ENCODE results near the gene ADGRL3.
A peak's percentile ranks its signal among the peaks of the same experiment; 100 is the strongest.
"Not testable (repeated sequence)": the region's sequence is repeated elsewhere in the genome, so short reads cannot be mapped to it uniquely, and the experiment has no call there.

The ADGRL3 gene

GRCh38 chr4:61207156-61207555 is 7.0 kb downstream of the ADGRL3 start:
- not testable (repeated sequence) for DNase-seq

- no peak for DNase-seq
Observed at GRCh38 chr4:61210186-61210939, 10.2 kb downstream of the ADGRL3 start.

- DNase-seq = no peak
Observed at GRCh38 chr4:61211781-61212180, 11.7 kb downstream of the ADGRL3 start.

- no peak for DNase-seq
Observed at GRCh38 chr4:61212788-61213187, 12.7 kb downstream of the ADGRL3 start.

DNA sequence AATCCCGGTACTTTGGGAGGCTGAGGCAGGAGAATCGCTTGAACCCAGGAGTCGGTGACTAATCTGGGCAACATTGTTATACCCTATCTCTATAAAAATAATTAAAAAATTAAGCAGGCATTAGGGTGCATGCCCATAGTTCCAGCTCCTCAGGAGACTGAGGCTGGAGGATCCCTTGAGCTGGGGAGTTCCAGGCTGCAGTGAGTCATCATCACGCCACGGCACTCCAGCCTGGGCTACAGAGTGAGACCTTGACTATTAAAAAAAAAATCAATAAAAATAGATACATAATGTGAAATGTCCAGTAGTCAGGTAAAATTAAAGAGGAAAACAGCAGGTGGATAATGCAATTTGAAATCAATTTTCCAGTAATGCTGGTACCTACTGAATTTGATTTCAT is 14.6 kb downstream of the ADGRL3 start:
- DNase-seq = no peak

DNA sequence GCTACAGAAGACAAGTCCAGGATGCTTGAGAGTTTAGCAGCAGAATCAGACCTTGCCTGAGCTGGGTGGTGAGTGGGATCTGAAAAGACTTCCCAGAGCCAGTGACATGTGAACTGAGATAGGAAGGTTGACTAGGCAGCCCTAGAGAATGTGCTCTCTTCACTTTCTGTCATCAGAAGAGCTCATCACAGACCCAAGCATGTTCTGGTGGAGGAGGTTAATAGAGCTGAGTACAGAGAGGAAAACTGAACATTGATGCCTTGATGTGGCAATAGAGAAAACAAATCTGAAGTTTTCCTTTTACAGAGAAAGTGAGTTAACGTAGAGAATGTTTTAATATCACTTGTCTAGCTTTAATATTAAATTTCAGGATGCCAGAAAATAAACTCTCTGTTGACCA is 17.1 kb downstream of the ADGRL3 start:
- no peak for DNase-seq

DNA sequence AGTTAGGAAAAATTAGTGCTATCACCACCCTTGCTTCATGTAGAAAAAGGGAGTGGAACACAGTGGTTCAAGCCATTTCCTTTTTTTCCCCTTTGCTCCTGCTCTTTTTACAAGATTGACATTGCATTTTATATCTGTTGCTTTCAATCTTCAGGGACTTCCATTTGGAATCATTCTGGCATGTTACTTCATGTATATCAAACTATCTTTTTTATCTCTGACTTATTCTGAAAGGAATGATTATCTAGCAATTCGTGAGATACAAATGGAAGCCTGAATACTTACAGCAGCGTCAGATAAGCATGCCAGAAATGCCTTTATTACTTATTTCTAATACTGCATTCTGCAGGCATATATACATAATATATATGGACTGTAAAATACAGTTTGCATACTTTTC is 20.4 kb downstream of the ADGRL3 start:
- no peak for DNase-seq

- DNase-seq = no peak
Observed at GRCh38 chr4:61223385-61223784, 23.3 kb downstream of the ADGRL3 start.

DNA sequence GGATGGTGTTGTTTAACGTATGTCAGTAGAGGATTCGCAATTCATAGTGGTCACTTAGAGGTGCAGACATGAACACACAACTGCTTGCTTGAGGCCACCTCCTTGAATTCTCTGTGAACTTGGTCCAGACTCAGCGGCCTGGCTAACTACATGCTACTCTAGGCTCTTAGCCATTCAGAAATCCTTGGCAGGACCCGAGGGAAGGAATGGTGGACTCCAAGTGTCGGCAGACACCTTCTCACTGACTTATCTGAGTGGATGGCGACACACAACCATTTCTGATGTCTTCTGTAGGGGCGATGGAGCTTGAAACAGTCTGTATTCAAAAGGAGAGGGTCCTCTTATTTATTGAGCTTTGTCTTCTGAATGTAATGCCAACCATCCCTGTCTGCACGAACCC is 24.4 kb downstream of the ADGRL3 start:
- DNase-seq = no peak

DNA sequence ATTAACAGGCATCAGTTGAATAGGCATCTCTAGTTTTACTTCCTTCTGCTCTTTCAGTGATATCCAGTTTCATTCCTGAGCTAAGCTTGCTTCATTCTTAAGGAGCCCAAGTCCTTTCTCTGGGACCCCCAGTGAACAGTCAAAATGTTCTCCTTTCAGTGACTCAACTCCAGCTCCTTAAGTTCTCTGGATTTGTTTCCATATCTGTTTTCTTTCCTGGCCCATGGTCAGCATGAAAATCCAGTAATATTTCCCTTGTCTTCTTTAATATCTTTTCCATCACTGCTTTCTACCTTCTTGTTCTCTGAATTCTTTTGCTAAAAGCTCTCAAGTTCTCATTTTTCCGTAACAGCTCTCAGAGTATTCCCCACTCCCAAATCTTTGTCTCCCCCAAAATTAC is 25.5 kb downstream of the ADGRL3 start:
- DNase-seq = no peak

GRCh38 chr4:61231421-61231820 is 31.3 kb downstream of the ADGRL3 start:
- no peak for DNase-seq

DNA sequence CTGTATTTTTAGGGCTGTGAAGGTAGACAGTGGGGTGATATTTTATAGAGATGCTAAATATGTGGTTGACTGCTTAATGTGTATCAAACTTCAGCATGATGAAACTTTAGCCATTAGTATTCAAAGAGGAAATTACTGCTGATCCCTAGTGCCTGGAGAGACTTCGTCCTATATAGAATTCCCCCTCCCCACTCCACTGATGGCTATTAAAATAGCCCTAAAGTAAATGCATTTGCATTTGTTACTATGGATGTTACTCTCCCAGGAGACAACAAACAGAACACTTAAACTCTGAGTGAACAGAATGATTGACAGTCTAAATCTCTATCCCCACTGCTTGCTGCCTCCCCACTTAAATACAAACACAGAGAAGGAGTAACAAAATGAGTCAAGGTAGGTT is 39.1 kb downstream of the ADGRL3 start:
- DNase-seq = no peak

GRCh38 chr4:61243962-61244361 is 43.8 kb downstream of the ADGRL3 start:
- no peak for DNase-seq

DNA sequence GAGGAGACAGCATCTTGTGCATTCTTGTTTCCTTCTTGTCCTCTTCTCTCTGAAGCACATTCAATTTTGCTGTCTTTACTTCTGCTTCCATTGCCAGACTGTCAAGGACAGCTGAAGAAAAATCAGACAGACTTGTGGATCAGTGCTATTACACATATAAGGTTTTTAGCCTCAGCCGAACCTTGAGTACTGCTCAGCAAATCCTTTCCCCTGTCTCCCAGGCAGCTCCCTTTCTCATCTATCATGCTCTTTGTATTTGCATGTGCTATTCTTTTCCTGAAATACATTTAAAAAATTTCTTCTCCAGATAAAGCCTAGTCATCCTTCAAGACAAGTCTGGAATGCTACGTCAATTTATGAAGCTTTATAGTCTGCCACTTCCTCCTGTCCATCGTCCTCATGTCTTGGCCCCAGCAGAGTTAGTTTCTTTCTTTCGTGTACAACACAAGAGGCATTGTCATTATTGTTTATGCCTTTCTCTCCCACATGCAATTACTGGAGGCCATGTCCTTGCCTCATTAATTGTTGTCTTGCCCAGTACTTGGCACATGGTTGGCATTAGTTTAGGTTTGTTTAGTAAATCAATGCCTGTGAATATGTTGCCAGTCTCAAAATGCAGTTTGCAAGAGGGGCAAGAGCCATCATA is 45.1 kb downstream of the ADGRL3 start:
- DNase-seq = no peak

DNA sequence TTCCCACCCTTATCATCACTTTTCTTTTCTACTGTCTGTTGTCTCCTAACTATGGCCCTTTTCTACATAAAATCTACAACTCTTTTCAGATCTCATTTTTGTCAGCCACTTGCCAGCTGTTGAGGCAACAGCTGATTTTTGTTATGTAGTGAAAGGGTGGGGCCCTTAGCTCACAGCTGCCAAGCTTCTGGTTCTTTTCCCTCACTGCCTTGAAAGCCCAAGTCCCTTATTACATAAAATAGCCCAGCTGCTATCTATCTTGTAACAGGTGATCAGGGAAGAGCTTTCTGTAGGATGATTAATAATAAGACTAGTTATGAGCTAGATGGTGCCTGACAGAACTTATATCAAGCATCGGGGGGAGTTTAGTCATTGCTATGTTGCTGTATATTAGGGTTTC is 45.9 kb downstream of the ADGRL3 start:
- DNase-seq = no peak

GRCh38 chr4:61248705-61249104 is 48.6 kb downstream of the ADGRL3 start:
- DNase-seq = no peak

GRCh38 chr4:61251129-61251528 is 51.0 kb downstream of the ADGRL3 start:
- no peak for DNase-seq

DNA sequence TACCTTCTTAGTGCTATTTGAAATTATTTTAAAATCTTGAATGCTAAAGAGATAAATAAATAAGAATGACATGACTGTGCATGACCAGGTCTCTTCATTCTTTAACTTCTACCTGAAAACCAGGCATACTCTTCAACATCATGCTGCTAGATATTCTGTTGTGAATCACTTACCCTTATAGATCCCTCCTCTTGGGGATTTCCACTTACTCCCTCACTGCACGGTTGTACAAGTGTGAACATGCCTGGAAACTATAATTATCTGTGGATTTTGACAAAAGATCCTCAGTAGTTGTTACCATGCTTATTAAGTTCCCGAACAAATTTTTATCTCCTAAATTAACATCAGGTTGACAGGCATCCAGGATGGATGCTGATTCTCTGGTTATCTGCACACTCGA is 54.3 kb downstream of the ADGRL3 start:
- DNase-seq = no peak

DNA sequence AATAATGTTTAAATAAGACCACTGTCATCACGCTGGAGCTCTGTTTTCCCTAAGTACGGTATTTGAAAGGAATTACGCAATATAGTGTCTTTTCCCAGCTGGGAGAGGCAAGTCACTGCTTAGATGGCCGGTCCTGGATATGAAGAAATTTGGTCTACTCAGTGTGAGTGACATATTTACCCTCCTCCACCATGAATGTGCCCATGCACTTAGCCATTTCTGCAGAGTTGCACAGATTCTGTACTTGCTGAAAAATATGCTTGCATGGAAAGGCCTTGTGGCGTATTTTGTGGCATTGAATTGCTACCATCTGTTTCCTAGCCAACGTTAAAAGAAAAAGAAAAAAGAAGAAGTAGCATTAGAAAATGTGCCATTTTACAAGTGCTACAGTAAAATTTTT is 73.1 kb downstream of the ADGRL3 start:
- DNase-seq = no peak

GRCh38 chr4:61274286-61274685 is 74.2 kb downstream of the ADGRL3 start:
- DNase-seq = no peak

GRCh38 chr4:61275241-61275640 is 75.1 kb downstream of the ADGRL3 start:
- DNase-seq = no peak

DNA sequence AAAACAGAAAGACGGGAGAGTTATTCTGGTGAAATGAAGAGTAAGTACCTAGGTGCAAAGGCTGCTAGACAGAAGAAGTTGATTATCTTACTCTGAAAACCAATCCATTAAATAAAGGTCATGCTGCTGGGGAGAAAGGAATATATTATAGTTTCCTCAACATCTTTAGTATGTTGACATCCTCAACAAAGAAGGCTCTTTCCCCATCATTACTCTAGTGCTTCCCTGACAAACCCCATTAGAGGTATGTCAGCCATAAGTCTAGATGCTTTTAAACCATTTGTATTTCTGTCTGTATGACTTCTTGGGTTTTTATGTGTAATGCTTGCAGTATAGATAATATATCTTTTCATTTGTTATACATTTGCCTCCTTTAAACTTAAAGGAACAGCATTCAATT is 75.9 kb downstream of the ADGRL3 start:
- no peak for DNase-seq

DNA sequence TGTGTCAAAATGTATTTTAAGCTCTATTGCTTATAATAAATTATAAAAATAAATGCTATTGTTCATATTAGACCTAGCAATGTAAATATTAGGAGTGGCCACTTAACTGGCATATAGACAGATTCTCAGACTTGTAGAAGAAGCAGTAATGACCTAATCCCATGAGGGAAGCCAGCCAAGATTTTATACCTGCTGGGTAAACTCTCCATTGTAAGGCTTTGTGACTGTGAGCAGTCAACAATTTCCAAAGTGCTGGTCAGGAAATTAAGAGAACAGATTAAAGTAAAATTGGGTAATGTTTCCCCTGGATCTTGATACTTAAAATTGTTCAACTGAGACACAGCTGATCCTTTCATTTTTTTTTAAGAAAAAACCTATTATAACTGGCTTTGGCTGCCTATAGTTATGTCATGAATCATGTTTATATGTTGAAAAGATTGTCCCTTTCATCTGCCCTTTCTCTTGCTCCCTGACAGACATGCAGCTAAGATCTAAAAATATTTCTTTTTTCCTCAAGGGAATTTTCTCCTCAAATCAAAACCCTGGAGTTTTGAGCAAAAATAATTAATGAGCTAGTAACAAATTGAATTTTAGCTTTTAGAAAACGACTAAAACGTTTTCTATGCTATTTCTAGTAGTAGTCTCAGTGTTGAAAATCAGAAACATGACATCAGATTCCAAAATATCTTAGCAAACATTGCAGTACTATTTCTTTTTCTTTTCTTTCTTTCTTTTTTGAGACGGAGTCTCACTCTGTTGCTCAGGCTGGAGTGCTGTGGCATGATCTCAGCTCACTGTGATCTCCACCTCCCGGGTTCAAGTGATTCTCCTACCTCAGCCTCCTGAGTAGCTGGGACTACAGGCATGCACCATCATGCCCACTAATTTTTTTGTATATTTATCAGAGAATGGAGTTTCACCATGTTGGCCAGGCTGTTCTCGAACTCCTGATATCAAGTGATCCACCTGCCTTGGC is 77.9 kb downstream of the ADGRL3 start:
- peak; percentile 60 for DNase-seq

DNA sequence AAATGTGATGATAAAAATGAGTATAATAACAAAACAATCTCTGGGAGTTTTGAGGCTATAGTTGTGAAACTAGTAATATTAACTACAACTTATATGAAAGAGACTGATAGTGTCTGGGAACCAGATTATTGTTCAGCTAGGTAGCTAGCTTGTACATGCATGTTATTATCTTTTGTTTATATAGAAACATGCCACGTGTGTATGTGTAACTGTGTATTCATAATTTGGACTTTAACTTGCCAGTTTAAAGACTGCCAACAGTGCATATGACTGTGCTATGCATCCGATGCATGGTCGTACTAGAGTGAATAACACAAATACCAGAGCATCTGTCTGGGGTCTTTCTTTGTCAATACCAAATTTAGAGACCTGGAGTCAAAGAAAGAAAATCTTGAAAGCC is 92.2 kb downstream of the ADGRL3 start:
- DNase-seq = no peak

Data from NCI-H1105 (cell line).